H1 (cell line): Measurements from ENCODE around the gene CGGBP1. TPM values are rescaled to one million over a fixed set of nuclear protein-coding genes. Genes with fewer than 3 reads are reported as not detected.

Source experiments
- CTCF ChIA-PET: fragments of 300-600 bp; sonication (Branson Sonifier 250); formaldehyde crosslinking; loops from one replicate; lab custom pipeline; 2021; ENCODE audit not compliant: partially characterized antibody; lab: Charles Lee
- POLR2A ChIA-PET: fragments of 300-600 bp; sonication (Branson Sonifier 250); formaldehyde crosslinking; loops from one replicate; lab custom pipeline; 2021; ENCODE audit warnings: inconsistent platforms; ENCODE audit not compliant: partially characterized antibody; lab: Charles Lee
- DNase-seq, 2 experiments: peaks; one replicate each; pipeline versions ENCODE4 v3.0.0 to v3.0.0-alpha.2; 2010 to 2022; ENCODE audit warnings: low spot score in 2 of 2, low read depth in 1 of 2, mixed read lengths in 1 of 2
- FAIRE-seq: peaks from 2 replicates; lab custom pipeline; 2011; peaks lifted over from hg19 to GRCh38; lab: Jason Lieb, UNC
- H2AFZ ChIP-seq: 2 replicates; pipeline ENCODE4 v1.8.1; 2012; ENCODE audit warnings: low read length, inconsistent platforms
- H2AK5ac ChIP-seq: 2 replicates; pipeline ENCODE4 v1.6.1; 2013; ENCODE audit warnings: low read depth, low read length
- H2BK120ac ChIP-seq: replicated peaks from 2 replicates; pipeline ENCODE3; 2013; ENCODE audit warnings: low read depth, low read length, inconsistent platforms
- H2BK12ac ChIP-seq: 2 replicates; pipeline ENCODE4 v1.6.1; 2013; ENCODE audit warnings: low read depth, low read length
- H2BK15ac ChIP-seq: 2 replicates; pipeline ENCODE4 v1.6.1; 2013; ENCODE audit warnings: low read length
- H2BK20ac ChIP-seq: 2 replicates; pipeline ENCODE4 v1.6.1; 2013; ENCODE audit warnings: low read length
- H2BK5ac ChIP-seq: 2 replicates; pipeline ENCODE4 v1.6.1; 2013; ENCODE audit warnings: low read depth, low read length
- H3K14ac ChIP-seq: 2 replicates; pipeline ENCODE4 v1.6.1; 2013; ENCODE audit warnings: inconsistent platforms; ENCODE audit not compliant: insufficient read length
- H3K18ac ChIP-seq: 2 replicates; pipeline ENCODE4 v1.6.1; 2013; ENCODE audit warnings: low read length; ENCODE audit errors: extremely low read depth
- H3K23ac ChIP-seq: 2 replicates; pipeline ENCODE4 v1.6.1; 2013; ENCODE audit warnings: inconsistent platforms; ENCODE audit not compliant: insufficient read length
- H3K23me2 ChIP-seq: 2 replicates; pipeline ENCODE4 v1.6.1; 2013; ENCODE audit warnings: low read depth, low read length
- H3K27ac ChIP-seq: 2 replicates; pipeline ENCODE4 v1.6.1; 2011; ENCODE audit warnings: low read depth, low read length, inconsistent platforms
- H3K27me3 ChIP-seq, 4 experiments: replicated peaks in 1 of 4; 1 replicate in 1 of 4; 2 replicates in 3 of 4; pipeline versions ENCODE4 v1.6.1 to v1.8.1; 2011 to 2013; ENCODE audit warnings: low read length in 3 of 4, mild to moderate bottlenecking in 3 of 4, inconsistent platforms in 2 of 4, mixed read lengths in 2 of 4, moderate library complexity in 1 of 4; ENCODE audit not compliant: control insufficient read depth in 3 of 4, insufficient read depth in 3 of 4; ENCODE audit errors: extremely low read depth in 1 of 4
- H3K36me3 ChIP-seq, 4 experiments: 2 replicates each; pipeline versions ENCODE4 v1.6.1 to v1.8.1; 2011 to 2013; ENCODE audit warnings: mild to moderate bottlenecking in 4 of 4, low read length in 3 of 4, moderate library complexity in 2 of 4, control low read depth in 1 of 4, inconsistent platforms in 1 of 4; ENCODE audit not compliant: insufficient read depth in 4 of 4, control insufficient read depth in 2 of 4
- H3K4ac ChIP-seq: replicated peaks from 2 replicates; pipeline ENCODE3; 2013; ENCODE audit warnings: low read length, low read depth, mixed read lengths, inconsistent platforms; ENCODE audit not compliant: insufficient read length
- H3K4me1 ChIP-seq, 4 experiments: replicated peaks in 1 of 4; 1 replicate in 1 of 4; 2 replicates in 3 of 4; pipeline versions ENCODE4 v1.6.1 to v1.8.1; 2011 to 2013; ENCODE audit warnings: low read length in 3 of 4, inconsistent platforms in 2 of 4, mixed read lengths in 1 of 4; ENCODE audit not compliant: insufficient read depth in 4 of 4, control insufficient read depth in 3 of 4
- H3K4me2 ChIP-seq, 2 experiments: 2 replicates each; pipeline versions ENCODE4 v1.6.1 to v1.8.1; 2011 to 2013; ENCODE audit warnings: low read depth in 2 of 2, low read length in 2 of 2, control low read depth in 1 of 2, inconsistent platforms in 1 of 2, mild to moderate bottlenecking in 1 of 2; ENCODE audit not compliant: insufficient read depth in 1 of 2
- H3K4me3 ChIP-seq, 4 experiments: fragments of 200-600, 300-600 bp in 1 of 4; sonication (generic), shearing (Covaris generic), sonication (Bioruptor Twin) in 1 of 4; 2 replicates each; pipeline versions ENCODE4 v1.5.1 to v1.8.1; 2011 to 2016; ENCODE audit warnings: low read length in 4 of 4, low read depth in 3 of 4, control low read depth in 2 of 4, inconsistent platforms in 2 of 4, mild to moderate bottlenecking in 2 of 4, mixed read lengths in 1 of 4, moderate library complexity in 1 of 4; ENCODE audit not compliant: insufficient read depth in 2 of 4; ENCODE audit errors: extremely low read depth in 1 of 4
- H3K56ac ChIP-seq: replicated peaks from 2 replicates; pipeline ENCODE3; 2013; ENCODE audit warnings: low read depth, mild to moderate bottlenecking, mixed read lengths, low read length, inconsistent platforms; ENCODE audit not compliant: insufficient read length
- H3K79me1 ChIP-seq: 2 replicates; pipeline ENCODE4 v1.6.1; 2013; ENCODE audit warnings: low read depth, low read length, control low read depth
- H3K79me2 ChIP-seq, 2 experiments: 2 replicates each; pipeline versions ENCODE4 v1.6.1 to v1.8.1; 2012 to 2013; ENCODE audit warnings: low read length in 2 of 2, mild to moderate bottlenecking in 2 of 2, inconsistent platforms in 1 of 2; ENCODE audit not compliant: insufficient read depth in 2 of 2, control insufficient read depth in 1 of 2
- H3K9ac ChIP-seq, 4 experiments: replicated peaks in 1 of 4; 1 replicate in 1 of 4; 2 replicates in 3 of 4; pipeline versions ENCODE4 v1.6.1 to v1.8.1; 2011 to 2013; ENCODE audit warnings: low read depth in 3 of 4, low read length in 3 of 4, control low read depth in 2 of 4, mild to moderate bottlenecking in 2 of 4, moderate library complexity in 2 of 4, inconsistent platforms in 1 of 4; ENCODE audit errors: extremely low read depth in 1 of 4
- H3K9me3 ChIP-seq, 2 experiments: 2 replicates each; pipeline versions ENCODE4 v1.6.1 to v1.8.1; 2012 to 2013; ENCODE audit warnings: mild to moderate bottlenecking in 2 of 2, moderate library complexity in 2 of 2, control low read depth in 1 of 2, inconsistent platforms in 1 of 2, low read depth in 1 of 2, low read length in 1 of 2, mixed read lengths in 1 of 2; ENCODE audit not compliant: insufficient read depth in 2 of 2
- H4K20me1 ChIP-seq, 2 experiments: replicated peaks in 1 of 2; 2 replicates each; pipeline versions ENCODE3 to v1.8.1; 2011 to 2013; ENCODE audit warnings: inconsistent platforms in 2 of 2, low read length in 2 of 2, mild to moderate bottlenecking in 1 of 2; ENCODE audit not compliant: insufficient read depth in 2 of 2, control insufficient read depth in 1 of 2
- H4K5ac ChIP-seq: 2 replicates; pipeline ENCODE4 v1.6.1; 2013; ENCODE audit warnings: low read length, low read depth, mixed read lengths, inconsistent platforms; ENCODE audit not compliant: insufficient read length
- H4K8ac ChIP-seq: 2 replicates; pipeline ENCODE4 v1.8.0; 2013; ENCODE audit warnings: mild to moderate bottlenecking, moderate library complexity, low read length, inconsistent platforms; ENCODE audit not compliant: insufficient read depth; ENCODE audit errors: extremely low read depth
- H4K91ac ChIP-seq: replicated peaks from 2 replicates; pipeline ENCODE3; 2013; ENCODE audit warnings: low read length, mixed read lengths, inconsistent platforms; ENCODE audit not compliant: insufficient read length
- RAD21 ChIP-seq, 2 experiments: IDR thresholded peaks in 1 of 2; conservative IDR thresholded peaks in 1 of 2; 2 replicates each; pipeline ENCODE4 v1.6.1; 2011; ENCODE audit warnings: low read depth in 2 of 2, low read length in 2 of 2, improper control_type of control experiment in 1 of 2, inconsistent platforms in 1 of 2, mild to moderate bottlenecking in 1 of 2, moderate library complexity in 1 of 2
- RBBP5 ChIP-seq: IDR thresholded peaks from 2 replicates; pipeline ENCODE4 v1.7.1; 2012; ENCODE audit warnings: low read depth, mild to moderate bottlenecking, inconsistent platforms, low read length, moderate library complexity, borderline replicate concordance
- SIRT6 ChIP-seq: IDR thresholded peaks from one replicate; pipeline ENCODE4 v1.7.1; 2012; ENCODE audit warnings: low read length, inconsistent platforms
- SIX5 ChIP-seq: IDR thresholded peaks from 2 replicates; pipeline ENCODE4 v1.6.1; 2011; ENCODE audit warnings: mild to moderate bottlenecking, low read depth, low read length
- SRF ChIP-seq: IDR thresholded peaks from 2 replicates; pipeline ENCODE4 v1.6.1; 2011; ENCODE audit warnings: mild to moderate bottlenecking, low read depth, low read length, moderate library complexity
- WGBS, 2 experiments: shearing (Covaris generic) in 1 of 2; methylation state at CpG; one replicate each; pipeline versions ENCODE4 v1.1.6 to v1.1.7; 2013 to 2015; ENCODE audit warnings: low lambda C conversion rate in 2 of 2, mixed read lengths in 2 of 2, inconsistent platforms in 1 of 2, low coverage in 1 of 2, missing lambda C conversion rate in 1 of 2; ENCODE audit not compliant: insufficient replicate concordance in 2 of 2, insufficient coverage in 1 of 2, insufficient read length in 1 of 2; ENCODE audit errors: extremely low coverage in 1 of 2, missing lambda C conversion rate in 1 of 2; 5-methylcytosine and 5-hydroxymethylcytosine counted together
- polyA plus RNA-seq, 7 experiments: library from polyadenylated mRNA; depleted of rRNA in 3 of 7; stranded (reverse) in 5 of 7; unstranded in 2 of 7; fragments of >200 nt in 5 of 7; fragments of 200-250 nt in 2 of 7; gene quantifications; 1 replicate in 5 of 7; 2 replicates in 1 of 7; 4 replicates in 1 of 7; pipeline versions ENCODE4 v1.2.1 to v1.2.3, GENCODE V29; 2011 to 2013; ENCODE audit warnings: missing spikeins in 2 of 7, mixed read lengths in 2 of 7
- total RNA-seq: library from RNA; stranded (reverse); fragmentation: NEBNext Ultra II Directional; extraction: Animal tissue kit (Norgen Biotek cat#: 25700); gene quantifications from 2 replicates; pipeline ENCODE4 v1.2.1, GENCODE V29; 2021
- TF ChIP-seq, protein P1 (sequence below): IDR thresholded peaks from 2 replicates; pipeline ENCODE4 v1.6.1; 2011; ENCODE audit warnings: low read depth, mild to moderate bottlenecking, low read length; ENCODE audit not compliant: insufficient read depth

Gene CGGBP1
- total and polyA plus RNA-seq, 2 of the 8 experiments (the other 6 are each of a cell fraction or from before 2014, with no cell fraction given), result 22.9 to 61.4 TPM

DNA sequence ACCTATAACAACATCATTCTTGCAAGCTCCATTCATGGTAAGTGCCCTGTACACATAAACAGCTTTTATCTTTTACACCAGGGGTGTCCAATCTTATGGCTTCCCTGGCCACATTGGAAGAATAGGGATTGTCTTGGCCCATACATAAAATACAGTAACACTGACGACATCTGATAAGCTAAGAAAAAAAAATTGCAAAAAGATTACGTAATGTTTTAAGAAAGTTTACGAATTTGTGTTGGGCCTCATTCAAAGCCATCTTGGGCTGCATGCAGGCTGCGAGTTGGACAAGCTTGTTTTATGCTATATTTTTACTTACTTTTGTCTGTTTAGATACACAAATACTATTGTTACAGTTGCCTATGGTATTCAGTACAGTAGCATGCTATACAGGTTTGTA, 31.9 kb upstream of the CGGBP1 start:
- POLR2A ChIA-PET, result no interaction called here
- Histone ChIP-seq H3K9me3 (no peaks in the 10 kb centered on the region), H3K27me3 (no peaks in the 10 kb centered on the region), H4K91ac (no peak overlapping the region), H2BK5ac (no peak overlapping the region), H3K23ac (no peak overlapping the region), H3K79me2 (no peaks in the 10 kb centered on the region; a peak in 2 of 4 replicates), H2AK5ac (no peak overlapping the region), H3K79me1 (no peaks in the 10 kb centered on the region), H3K27ac (no peak overlapping the region), H3K36me3 (peaks cover 0 to 9% (median 2%) of the 10 kb centered on the region in 4 experiments; a peak in 2 of 8 replicates), H3K9ac (no peak overlapping the region)
- 68% methylated on average over 4 of the region's 4 CpGs; no CpG with 5 or more reads in 1 of the 2 experiments for WGBS, 2 experiments
- no peak for TF ChIP-seq SIX5
- TF ChIP-seq RBBP5, result no peak
- TF ChIP-seq, protein P1, sequence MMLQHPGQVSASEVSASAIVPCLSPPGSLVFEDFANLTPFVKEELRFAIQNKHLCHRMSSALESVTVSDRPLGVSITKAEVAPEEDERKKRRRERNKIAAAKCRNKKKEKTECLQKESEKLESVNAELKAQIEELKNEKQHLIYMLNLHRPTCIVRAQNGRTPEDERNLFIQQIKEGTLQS, result no peak
- TF ChIP-seq SIRT6, result no peak
- TF ChIP-seq RAD21 (IDR thresholded peaks at IDR 0.05 in 1 of 2, conservative IDR thresholded peaks at IDR 0.05 in 1 of 2; ENCODE audit: low read depth in 2 of 2, low read length in 2 of 2), result no peak
- no peak for TF ChIP-seq SRF
- TF ChIP-seq, all 59 proteins: peak for 0
- Histone ChIP-seq H2BK15ac (no peak overlapping the region), H3K4me3 (no peak overlapping the region), H3K14ac (no peak overlapping the region), H4K20me1 (peaks cover 0 to 1% of the 10 kb centered on the region in 2 experiments), H3K4me1 (no peaks in the 10 kb centered on the region), H4K5ac (no peak overlapping the region), H3K18ac (no peak overlapping the region), H4K8ac (no peak overlapping the region), H3K4ac (no peak overlapping the region), H2BK20ac (no peak overlapping the region), H2BK12ac (no peak overlapping the region), H2AFZ (no peak overlapping the region), H3K4me2 (no peak overlapping the region), H2BK120ac (no peak overlapping the region), H3K56ac (no peak overlapping the region), H3K23me2 (no peaks in the 10 kb centered on the region)
- FAIRE-seq, result no peak
- CTCF ChIA-PET, result interaction anchor here (2.2 kb wide), 1 partner anchor 23 kb away, joined by 10 read pairs; no protein-coding TSS in a partner anchor
- no peak for DNase-seq
